Parathyroid adenoma (tissue), 2 donors: ENCODE data around the gene PPP6R2.

Source experiments
- H2AFZ ChIP-seq: fragments of 300-600 bp; sonication (generic); one replicate; pipeline ENCODE4 v1.7.0; 2017; ENCODE audit warnings: antibody characterized with exemption, mild to moderate bottlenecking
- H3K27ac ChIP-seq: fragments of 300-600 bp; sonication (generic); one replicate; pipeline ENCODE4 v1.7.0; 2017
- H3K27me3 ChIP-seq: fragments of 300-600 bp; sonication (generic); one replicate; pipeline ENCODE4 v1.7.0; 2017; ENCODE audit warnings: low read length; ENCODE audit not compliant: control insufficient read depth, insufficient read depth
- H3K36me3 ChIP-seq: fragments of 300-600 bp; sonication (generic); one replicate; pipeline ENCODE4 v1.7.0; 2017; ENCODE audit warnings: low read length; ENCODE audit not compliant: control insufficient read depth, insufficient read depth
- H3K4me1 ChIP-seq: fragments of 300-600 bp; sonication (generic); one replicate; pipeline ENCODE4 v1.7.0; 2017; ENCODE audit warnings: control low read depth
- H3K4me2 ChIP-seq: fragments of 300-600 bp; sonication (generic); one replicate; pipeline ENCODE4 v1.7.0; 2017; ENCODE audit warnings: low read length
- H3K4me3 ChIP-seq: fragments of 300-600 bp; sonication (generic); one replicate; pipeline ENCODE4 v1.7.0; 2017; ENCODE audit warnings: low read depth, low read length
- H3K79me2 ChIP-seq: fragments of 300-600 bp; sonication (generic); one replicate; pipeline ENCODE4 v1.7.0; 2017; ENCODE audit warnings: control low read depth
- H3K9ac ChIP-seq: fragments of 300-600 bp; sonication (generic); one replicate; pipeline ENCODE4 v1.7.0; 2017; ENCODE audit warnings: mild to moderate bottlenecking
- H3K9me3 ChIP-seq: fragments of 300-600 bp; sonication (generic); one replicate; pipeline ENCODE4 v1.7.0; 2017; ENCODE audit warnings: low read length; ENCODE audit not compliant: control insufficient read depth
- TF ChIP-seq, protein P1 (sequence below): fragments of 300-600 bp; sonication (generic); IDR thresholded peaks from one replicate; pipeline ENCODE4 v1.7.0; 2017; ENCODE audit warnings: antibody characterized with exemption, mild to moderate bottlenecking
- donor health status: primary hyperparathyroidism.

Gene PPP6R2

GRCh38 chr22:50303848-50304527, 39.1 kb upstream of the PPP6R2 start:
- Histone ChIP-seq H3K9ac (no peak overlapping the region), H3K4me2 (peak overlapping the region; percentile 62), H3K79me2 (peaks cover 26% of the 10 kb centered on the region), H3K4me1 (peaks cover 23% of the 10 kb centered on the region), H2AFZ (no peak overlapping the region), H3K9me3 (no peaks in the 10 kb centered on the region), H3K27me3 (no peaks in the 10 kb centered on the region), H3K36me3 (no peaks in the 10 kb centered on the region), H3K4me3 (peak overlapping the region; percentile 33), H3K27ac (peak overlapping the region; percentile 95)
- TF ChIP-seq, protein P1, sequence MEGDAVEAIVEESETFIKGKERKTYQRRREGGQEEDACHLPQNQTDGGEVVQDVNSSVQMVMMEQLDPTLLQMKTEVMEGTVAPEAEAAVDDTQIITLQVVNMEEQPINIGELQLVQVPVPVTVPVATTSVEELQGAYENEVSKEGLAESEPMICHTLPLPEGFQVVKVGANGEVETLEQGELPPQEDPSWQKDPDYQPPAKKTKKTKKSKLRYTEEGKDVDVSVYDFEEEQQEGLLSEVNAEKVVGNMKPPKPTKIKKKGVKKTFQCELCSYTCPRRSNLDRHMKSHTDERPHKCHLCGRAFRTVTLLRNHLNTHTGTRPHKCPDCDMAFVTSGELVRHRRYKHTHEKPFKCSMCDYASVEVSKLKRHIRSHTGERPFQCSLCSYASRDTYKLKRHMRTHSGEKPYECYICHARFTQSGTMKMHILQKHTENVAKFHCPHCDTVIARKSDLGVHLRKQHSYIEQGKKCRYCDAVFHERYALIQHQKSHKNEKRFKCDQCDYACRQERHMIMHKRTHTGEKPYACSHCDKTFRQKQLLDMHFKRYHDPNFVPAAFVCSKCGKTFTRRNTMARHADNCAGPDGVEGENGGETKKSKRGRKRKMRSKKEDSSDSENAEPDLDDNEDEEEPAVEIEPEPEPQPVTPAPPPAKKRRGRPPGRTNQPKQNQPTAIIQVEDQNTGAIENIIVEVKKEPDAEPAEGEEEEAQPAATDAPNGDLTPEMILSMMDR = no peak

- no peaks in the 10 kb centered on the region for H3K27me3 ChIP-seq
- H3K4me2 ChIP-seq = peak overlapping the region; percentile 94
- TF ChIP-seq, protein P1 = no peak
- H3K79me2 ChIP-seq = peaks cover 26% of the 10 kb centered on the region
- no peak overlapping the region for H3K9ac ChIP-seq
- no peak overlapping the region for H2AFZ ChIP-seq
- peaks cover 23% of the 10 kb centered on the region for H3K4me1 ChIP-seq
- H3K27ac ChIP-seq = peak overlapping the region; percentile 95
- no peak overlapping the region for H3K4me3 ChIP-seq
- no peaks in the 10 kb centered on the region for H3K36me3 ChIP-seq
- H3K9me3 ChIP-seq = no peaks in the 10 kb centered on the region
Measured at GRCh38 chr22:50304528-50305392, 38.4 kb upstream of the PPP6R2 start.

- no peak overlapping the region for H2AFZ ChIP-seq
- H3K27ac ChIP-seq = peak overlapping the region; percentile 95
- peaks cover 23% of the 10 kb centered on the region for H3K79me2 ChIP-seq
- peaks cover 23% of the 10 kb centered on the region for H3K4me1 ChIP-seq
- TF ChIP-seq, protein P1 = no peak
- no peaks in the 10 kb centered on the region for H3K27me3 ChIP-seq
- peak overlapping the region; percentile 76 for H3K4me3 ChIP-seq
- H3K9me3 ChIP-seq = no peaks in the 10 kb centered on the region
- peak overlapping the region; percentile 94 for H3K4me2 ChIP-seq
- H3K9ac ChIP-seq = no peak overlapping the region
- no peaks in the 10 kb centered on the region for H3K36me3 ChIP-seq
Measured at GRCh38 chr22:50305393-50305922, 37.7 kb upstream of the PPP6R2 start.

DNA sequence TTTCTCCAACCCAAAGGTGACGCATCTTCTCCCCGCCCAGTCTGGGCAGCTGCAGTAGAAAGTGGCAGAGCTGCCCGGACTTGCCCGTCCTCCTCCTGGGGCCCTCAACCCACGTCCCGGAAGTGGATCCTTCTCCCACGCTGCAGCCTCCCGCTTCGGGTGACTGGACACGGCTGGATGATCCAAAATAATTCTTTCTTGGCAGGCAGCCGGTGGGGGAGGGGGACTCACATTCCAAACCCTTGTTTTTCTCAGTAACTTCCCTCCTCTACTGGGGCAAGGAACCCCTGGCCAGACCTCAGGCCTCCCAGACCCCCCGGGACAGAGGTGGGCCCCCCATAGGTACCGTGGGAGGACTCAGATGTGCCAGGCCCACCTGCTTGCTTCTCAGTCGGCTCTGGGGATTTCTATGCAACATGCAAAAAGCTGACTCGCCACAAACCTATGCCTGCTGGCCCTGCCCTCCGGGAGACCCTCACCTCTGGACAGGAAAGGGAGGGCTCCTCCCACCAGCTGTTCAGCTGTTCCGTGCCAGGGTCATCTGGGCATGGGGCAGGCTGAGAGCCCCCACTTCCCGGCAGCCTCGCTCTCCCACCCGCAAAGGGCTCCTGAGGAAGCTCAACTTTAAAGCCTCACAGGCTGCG, 37.1 kb upstream of the PPP6R2 start:
- no peak overlapping the region for H2AFZ ChIP-seq
- no peaks in the 10 kb centered on the region for H3K9me3 ChIP-seq
- TF ChIP-seq, protein P1 = no peak
- peaks cover 18% of the 10 kb centered on the region for H3K79me2 ChIP-seq
- H3K4me2 ChIP-seq = peak overlapping the region; percentile 94
- H3K9ac ChIP-seq = no peak overlapping the region
- peak overlapping the region; percentile 95 for H3K27ac ChIP-seq
- H3K4me3 ChIP-seq = peak overlapping the region; percentile 76
- H3K36me3 ChIP-seq = no peaks in the 10 kb centered on the region
- peaks cover 23% of the 10 kb centered on the region for H3K4me1 ChIP-seq
- H3K27me3 ChIP-seq = no peaks in the 10 kb centered on the region
